GM10248 (cell line): ENCODE results near the gene PCA3.
"Not testable (repeated sequence)": the region's sequence is repeated elsewhere in the genome, so short reads cannot be mapped to it uniquely, and the experiment has no call there.

ENCODE experiments used
- CTCF ChIA-PET: fragments of 300-600 bp; sonication (Branson Sonifier 250); formaldehyde crosslinking; extraction: SDS; loops from one replicate; lab custom pipeline; 2021; ENCODE audit warnings: antibody characterized with exemption; lab: Yijun Ruan, JAX
- POLR2A ChIA-PET: fragments of 350-650 bp; sonication (Branson Sonifier 250); formaldehyde crosslinking; extraction: SDS; loops from one replicate; lab custom pipeline; 2020; ENCODE audit warnings: antibody characterized with exemption; lab: Yijun Ruan, JAX
- DNase-seq: peaks from one replicate; pipeline ENCODE4 v3.0.0; 2012; ENCODE audit errors: extremely low spot score
- CTCF ChIP-seq: IDR thresholded peaks from 2 replicates; pipeline ENCODE4 v1.5.1; 2012; ENCODE audit warnings: mild to moderate bottlenecking, low read depth; ENCODE audit errors: extremely low read depth, missing control alignments, control extremely low read depth

Gene PCA3

GRCh38 chr9:76733096-76733495 is 31.1 kb upstream of the PCA3 start:
- ChIA-PET CTCF (no interaction called here), POLR2A (no interaction called here)
- no peak for TF ChIP-seq CTCF
- no peak for DNase-seq

GRCh38 chr9:76734716-76735115 is 29.5 kb upstream of the PCA3 start:
- ChIA-PET POLR2A (no interaction called here), CTCF (interaction anchor here (1.3 to 1.6 kb wide), 2 partner anchors 21 to 22 kb away, joined by 3 to 4 read pairs; no protein-coding TSS in a partner anchor)
- TF ChIP-seq CTCF = no peak
- DNase-seq = no peak

GRCh38 chr9:76737154-76737902 is 26.9 kb upstream of the PCA3 start:
- TF ChIP-seq CTCF = no peak
- POLR2A ChIA-PET = no interaction called here
- CTCF ChIA-PET = interaction anchor here (1.2 kb wide), 1 partner anchor 15 kb away, joined by 4 read pairs; no protein-coding TSS in a partner anchor
- no peak for DNase-seq

GRCh38 chr9:76738402-76738801 is 25.8 kb upstream of the PCA3 start:
- CTCF ChIA-PET = interaction anchor here (0.8 to 0.9 kb wide), 2 partner anchors 13 to 21 kb away, joined by 3 read pairs; no protein-coding TSS in a partner anchor
- POLR2A ChIA-PET = no interaction called here
- no peak for DNase-seq
- TF ChIP-seq CTCF = no peak

GRCh38 chr9:76741524-76741923 is 22.7 kb upstream of the PCA3 start:
- POLR2A ChIA-PET = no interaction called here
- DNase-seq = no peak
- TF ChIP-seq CTCF = no peak
- CTCF ChIA-PET = interaction anchor here (1.0 kb wide), 1 partner anchor 15 kb away, joined by 3 read pairs; no protein-coding TSS in a partner anchor

GRCh38 chr9:76742890-76743289 is 21.3 kb upstream of the PCA3 start:
- DNase-seq, POLR2A ChIA-PET: not testable (repeated sequence)
- CTCF ChIA-PET = interaction anchor here (1.1 kb wide), 1 partner anchor 24 kb away, joined by 4 read pairs; no protein-coding TSS in a partner anchor

- TF ChIP-seq CTCF = no peak
- POLR2A ChIA-PET = no interaction called here
- no peak for DNase-seq
- CTCF ChIA-PET = no interaction called here
Observed at GRCh38 chr9:76743931-76744330, 20.3 kb upstream of the PCA3 start.
